ENCODE results near the gene NUDT3.
A peak's percentile ranks its signal among the peaks of the same experiment; 100 is the strongest.

NUDT3 gene

GRCh38 chr6:34346175-34347119 lies 46.0 kb downstream of the NUDT3 start:
- TF ChIP-seq CTCF (conservative IDR thresholded peaks at IDR 0.05; ENCODE audit: low read length) = no peak
- H3K4me3 ChIP-seq (ENCODE audit: low read length) = no peak overlapping the region
- no peak for DNase-seq (ENCODE audit: low read depth)

DNA sequence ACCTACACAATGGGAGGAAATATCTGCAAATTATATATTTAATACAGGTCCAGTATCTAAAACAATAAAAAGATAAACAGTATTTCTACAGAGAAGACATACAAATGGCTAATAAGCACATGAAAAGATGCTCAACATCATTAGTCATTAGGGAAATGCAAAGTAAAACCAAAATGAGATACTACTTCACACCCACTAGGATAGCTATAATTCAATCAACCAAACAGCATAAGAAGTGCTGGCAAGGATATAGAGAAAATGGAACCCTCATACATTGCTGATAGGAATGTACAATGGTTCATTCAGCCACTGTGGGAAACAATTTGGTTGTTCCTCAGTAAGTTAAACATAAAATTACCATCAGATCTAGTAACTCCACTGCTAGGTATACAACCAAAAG lies 48.7 kb downstream of the NUDT3 start:
- H3K4me3 ChIP-seq (ENCODE audit: low read length) = no peak overlapping the region
- no peak for DNase-seq (ENCODE audit: low read depth)
- TF ChIP-seq CTCF (conservative IDR thresholded peaks at IDR 0.05; ENCODE audit: low read length) = no peak

DNA sequence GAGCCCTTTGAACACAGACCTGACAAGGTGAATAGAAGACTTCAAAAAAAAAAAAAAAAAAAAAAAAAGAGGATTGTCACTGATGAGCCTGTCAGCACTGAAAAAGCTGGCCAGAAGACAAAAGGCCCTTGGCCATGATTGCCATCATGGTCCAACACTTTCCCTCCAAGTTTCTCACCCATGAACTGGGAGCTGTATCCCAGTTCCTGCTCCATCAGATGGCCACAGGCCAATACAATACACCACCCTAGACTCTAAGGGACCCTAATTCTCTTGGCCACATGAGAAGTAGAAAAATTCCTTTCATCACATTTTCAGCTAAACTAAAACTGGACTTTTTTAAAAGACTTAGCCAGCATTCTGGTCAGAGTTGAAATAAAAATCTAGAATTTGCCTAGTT lies 50.2 kb downstream of the NUDT3 start:
- DNase-seq (ENCODE audit: low read depth) = no peak
- no peak overlapping the region for H3K4me3 ChIP-seq (ENCODE audit: low read length)
- TF ChIP-seq CTCF (conservative IDR thresholded peaks at IDR 0.05; ENCODE audit: low read length) = no peak

DNA sequence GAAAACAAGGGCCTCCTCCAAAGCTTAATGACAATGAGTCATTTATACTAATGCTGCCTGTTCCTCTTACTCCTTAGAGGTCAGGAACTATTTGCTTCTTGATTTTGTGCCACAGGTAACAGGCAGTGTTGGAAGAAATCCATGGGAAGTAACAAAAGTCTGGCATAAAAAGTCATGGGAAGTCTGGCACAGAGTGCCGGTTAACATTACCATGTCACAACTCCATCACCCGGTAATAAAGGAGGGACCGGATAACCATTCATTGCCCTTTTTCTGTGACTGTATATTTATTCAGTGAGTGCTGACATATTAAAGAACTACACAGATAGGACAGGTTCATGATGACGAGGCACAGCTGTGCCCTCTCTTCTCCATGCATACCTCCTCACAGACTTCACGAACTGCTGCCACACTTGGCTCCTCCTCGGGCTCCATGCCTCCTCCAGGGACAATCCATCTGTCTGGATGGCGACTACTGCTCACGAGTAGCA lies 50.9 kb downstream of the NUDT3 start:
- no peak overlapping the region for H3K4me3 ChIP-seq (ENCODE audit: low read length)
- DNase-seq (ENCODE audit: low read depth) = peak; percentile 39
- TF ChIP-seq CTCF (conservative IDR thresholded peaks at IDR 0.05; ENCODE audit: low read length) = no peak

- no peak for DNase-seq (ENCODE audit: low read depth)
- TF ChIP-seq CTCF (conservative IDR thresholded peaks at IDR 0.05; ENCODE audit: low read length) = no peak
- no peak overlapping the region for H3K4me3 ChIP-seq (ENCODE audit: low read length)
These were observed 51.5 kb downstream of the NUDT3 start for GRCh38 chr6:34340906-34341480.

- H3K4me3 ChIP-seq (ENCODE audit: low read length) = no peak overlapping the region
- DNase-seq (ENCODE audit: low read depth) = no peak
- TF ChIP-seq CTCF (conservative IDR thresholded peaks at IDR 0.05; ENCODE audit: low read length) = no peak
These were observed 52.1 kb downstream of the NUDT3 start for GRCh38 chr6:34340394-34340793.

DNA sequence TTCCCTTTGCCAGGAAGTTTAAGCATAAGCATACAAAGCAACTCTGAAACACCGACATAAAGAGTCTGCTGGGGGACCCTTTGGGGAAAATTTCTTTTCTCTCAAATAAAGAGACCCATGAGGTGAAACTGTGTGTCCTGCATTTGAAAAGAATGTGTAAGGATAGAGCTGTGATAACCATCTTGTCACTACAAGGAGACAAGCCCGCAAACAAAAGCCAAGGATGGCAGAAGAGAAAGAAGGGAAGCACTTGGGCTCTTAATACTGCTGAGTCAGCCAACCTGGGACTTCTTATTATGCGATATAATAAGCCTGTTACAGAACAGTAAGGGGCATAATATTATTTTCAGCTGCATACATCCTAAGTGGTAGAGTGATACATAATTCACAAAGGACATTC lies 52.5 kb downstream of the NUDT3 start:
- TF ChIP-seq CTCF (conservative IDR thresholded peaks at IDR 0.05; ENCODE audit: low read length) = no peak
- DNase-seq (ENCODE audit: low read depth) = no peak
- H3K4me3 ChIP-seq (ENCODE audit: low read length) = no peak overlapping the region
